Measurements from ENCODE around the gene CASK. TPM values are rescaled to one million over a fixed set of nuclear protein-coding genes. Genes with fewer than 3 reads are reported as not detected.

The CASK gene
- total and polyA plus RNA-seq, 9 of the 15 experiments (the other 6 are each of a cell fraction or from before 2014, with no cell fraction given), result 1.3 to 7.4 (median 5.2) TPM

- TF ChIP-seq, protein P1, sequence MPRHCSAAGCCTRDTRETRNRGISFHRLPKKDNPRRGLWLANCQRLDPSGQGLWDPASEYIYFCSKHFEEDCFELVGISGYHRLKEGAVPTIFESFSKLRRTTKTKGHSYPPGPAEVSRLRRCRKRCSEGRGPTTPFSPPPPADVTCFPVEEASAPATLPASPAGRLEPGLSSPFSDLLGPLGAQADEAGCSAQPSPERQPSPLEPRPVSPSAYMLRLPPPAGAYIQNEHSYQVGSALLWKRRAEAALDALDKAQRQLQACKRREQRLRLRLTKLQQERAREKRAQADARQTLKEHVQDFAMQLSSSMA (CRISPR knock-in tag; IDR thresholded peaks at IDR 0.05), result no peak
- TF ChIP-seq FOSL1 (tag; conservative IDR thresholded peaks at IDR 0.05), result 0 out of 2 replicates have a peak, but pooled peaks have one; percentile 29
- TF ChIP-seq, protein P2, sequence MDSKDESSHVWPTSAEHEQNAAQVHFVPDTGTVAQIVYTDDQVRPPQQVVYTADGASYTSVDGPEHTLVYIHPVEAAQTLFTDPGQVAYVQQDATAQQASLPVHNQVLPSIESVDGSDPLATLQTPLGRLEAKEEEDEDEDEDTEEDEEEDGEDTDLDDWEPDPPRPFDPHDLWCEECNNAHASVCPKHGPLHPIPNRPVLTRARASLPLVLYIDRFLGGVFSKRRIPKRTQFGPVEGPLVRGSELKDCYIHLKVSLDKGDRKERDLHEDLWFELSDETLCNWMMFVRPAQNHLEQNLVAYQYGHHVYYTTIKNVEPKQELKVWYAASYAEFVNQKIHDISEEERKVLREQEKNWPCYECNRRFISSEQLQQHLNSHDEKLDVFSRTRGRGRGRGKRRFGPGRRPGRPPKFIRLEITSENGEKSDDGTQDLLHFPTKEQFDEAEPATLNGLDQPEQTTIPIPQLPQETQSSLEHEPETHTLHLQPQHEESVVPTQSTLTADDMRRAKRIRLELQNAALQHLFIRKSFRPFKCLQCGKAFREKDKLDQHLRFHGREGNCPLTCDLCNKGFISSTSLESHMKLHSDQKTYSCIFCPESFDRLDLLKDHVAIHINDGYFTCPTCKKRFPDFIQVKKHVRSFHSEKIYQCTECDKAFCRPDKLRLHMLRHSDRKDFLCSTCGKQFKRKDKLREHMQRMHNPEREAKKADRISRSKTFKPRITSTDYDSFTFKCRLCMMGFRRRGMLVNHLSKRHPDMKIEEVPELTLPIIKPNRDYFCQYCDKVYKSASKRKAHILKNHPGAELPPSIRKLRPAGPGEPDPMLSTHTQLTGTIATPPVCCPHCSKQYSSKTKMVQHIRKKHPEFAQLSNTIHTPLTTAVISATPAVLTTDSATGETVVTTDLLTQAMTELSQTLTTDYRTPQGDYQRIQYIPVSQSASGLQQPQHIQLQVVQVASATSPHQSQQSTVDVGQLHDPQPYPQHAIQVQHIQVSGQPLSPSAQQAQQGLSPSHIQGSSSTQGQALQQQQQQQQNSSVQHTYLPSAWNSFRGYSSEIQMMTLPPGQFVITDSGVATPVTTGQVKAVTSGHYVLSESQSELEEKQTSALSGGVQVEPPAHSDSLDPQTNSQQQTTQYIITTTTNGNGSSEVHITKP (IDR thresholded peaks at IDR 0.05; ENCODE audit: partially characterized antibody), result peak; percentile 98
- TF ChIP-seq ZNF445 (CRISPR knock-in tag; IDR thresholded peaks at IDR 0.05; ENCODE audit: low read depth), result no peak
- TF ChIP-seq SMAD4 (CRISPR knock-in tag; conservative IDR thresholded peaks at IDR 0.05), result peak; percentile 68
- peak; percentile 49; the same call in 1 of the 2 replicates for TF ChIP-seq L3MBTL2 (IDR thresholded peaks at IDR 0.05)
- TF ChIP-seq NFATC3 (IDR thresholded peaks at IDR 0.05), result no peak
- peak; percentile 95 for TF ChIP-seq MEF2A (IDR thresholded peaks at IDR 0.05; ENCODE audit: control insufficient read depth, low read depth, low read length)
- peak; percentile 22; the same call in 1 of the 2 replicates for TF ChIP-seq SMARCA4 (IDR thresholded peaks at IDR 0.05)
- no peak for TF ChIP-seq ZNF589 (CRISPR knock-in tag; IDR thresholded peaks at IDR 0.05; ENCODE audit: low read depth)
- TF ChIP-seq RNF2 (IDR thresholded peaks at IDR 0.05), result peak; percentile 54; the same call in 1 of the 2 replicates
- peak; percentile 74; the same call in 1 of the 2 replicates for TF ChIP-seq ARID1B (IDR thresholded peaks at IDR 0.05)
- peak; percentile 23; the same call in 1 of the 2 replicates for TF ChIP-seq EP300 (IDR thresholded peaks at IDR 0.05; ENCODE audit: low read length)
- peak in 1 of 2 experiments; percentile 85; a peak in 2 of 4 replicates for TF ChIP-seq FOXK2 (conservative IDR thresholded peaks at IDR 0.05 in 1 of 2, IDR thresholded peaks at IDR 0.05 in 1 of 2; ENCODE audit: low read depth in 2 of 2)
- TF ChIP-seq TAL1 (IDR thresholded peaks at IDR 0.05), result peak; percentile 57
- TF ChIP-seq, protein P3, sequence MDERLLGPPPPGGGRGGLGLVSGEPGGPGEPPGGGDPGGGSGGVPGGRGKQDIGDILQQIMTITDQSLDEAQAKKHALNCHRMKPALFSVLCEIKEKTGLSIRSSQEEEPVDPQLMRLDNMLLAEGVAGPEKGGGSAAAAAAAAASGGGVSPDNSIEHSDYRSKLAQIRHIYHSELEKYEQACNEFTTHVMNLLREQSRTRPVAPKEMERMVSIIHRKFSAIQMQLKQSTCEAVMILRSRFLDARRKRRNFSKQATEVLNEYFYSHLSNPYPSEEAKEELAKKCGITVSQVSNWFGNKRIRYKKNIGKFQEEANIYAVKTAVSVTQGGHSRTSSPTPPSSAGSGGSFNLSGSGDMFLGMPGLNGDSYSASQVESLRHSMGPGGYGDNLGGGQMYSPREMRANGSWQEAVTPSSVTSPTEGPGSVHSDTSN (CRISPR knock-in tag; IDR thresholded peaks at IDR 0.05; ENCODE audit: low read depth), result no peak
- TF ChIP-seq, protein P3 (tag; conservative IDR thresholded peaks at IDR 0.05; ENCODE audit: low read depth), result 0 out of 2 replicates have a peak, but pooled peaks have one; percentile 35
- peak; percentile 39; the same call in 1 of the 2 replicates for TF ChIP-seq KLF16 (IDR thresholded peaks at IDR 0.05)
- no peak for TF ChIP-seq EHMT2 (IDR thresholded peaks at IDR 0.05)
- no peak for TF ChIP-seq NR2C2 (CRISPR knock-in tag; IDR thresholded peaks at IDR 0.05)
- 0 out of 2 replicates have a peak, but pooled peaks have one; percentile 30 for TF ChIP-seq NR2C2 (tag; IDR thresholded peaks at IDR 0.05)
- no peak for TF ChIP-seq NR2C1 (IDR thresholded peaks at IDR 0.05)
- TF ChIP-seq NR2C1 (tag; IDR thresholded peaks at IDR 0.05), result peak; percentile 33; the same call in 1 of the 2 replicates
Observed at GRCh38 chrX:41634284-41634683, 289.1 kb downstream of the CASK start (continued).
